Testis (tissue), 3 donors: ENCODE results near the gene ARFGAP3. TPM values are rescaled to one million over a fixed set of nuclear protein-coding genes. Genes with fewer than 3 reads are reported as not detected.

Source experiments
- DNase-seq: peaks from one replicate; pipeline ENCODE4 v3.0.0-alpha.2; 2019
- H3K27ac ChIP-seq, 2 donors: fragments of 200-600 bp; sonication (generic); one replicate each; pipeline ENCODE4 v1.5.1; 2019
- H3K27me3 ChIP-seq: fragments of 200-600 bp; sonication (generic); one replicate; pipeline ENCODE4 v1.5.1; 2019
- H3K36me3 ChIP-seq: fragments of 200-600 bp; sonication (generic); one replicate; pipeline ENCODE4 v1.5.1; 2017; ENCODE audit warnings: low read depth; ENCODE audit errors: missing control alignments
- H3K4me1 ChIP-seq: fragments of 200-600 bp; sonication (generic); one replicate; pipeline ENCODE4 v1.5.1; 2019
- H3K4me3 ChIP-seq, 2 donors: fragments of 200-600 bp; sonication (generic); one replicate each; pipeline ENCODE4 v1.5.1; 2017 to 2019
- H3K9me3 ChIP-seq: fragments of 200-600 bp; sonication (generic); one replicate; pipeline ENCODE4 v1.5.1; 2017
- CTCF ChIP-seq, 3 experiments: fragments of 450-650 bp in 2 of 3; fragments of 200-600 bp in 1 of 3; sonication (generic) in 1 of 3; IDR thresholded peaks; one replicate each; pipeline ENCODE4 v1.5.1; 2016 to 2019; ENCODE audit warnings: antibody characterized with exemption in 3 of 3, mild to moderate bottlenecking in 2 of 3, moderate library complexity in 1 of 3
- POLR2A ChIP-seq: fragments of 450-650 bp; IDR thresholded peaks from one replicate; pipeline ENCODE4 v1.6.1; 2017; ENCODE audit warnings: antibody characterized with exemption, mild to moderate bottlenecking, moderate library complexity
- WGBS, 2 donors: methylation state at CpG; one replicate each; pipeline ENCODE4 v1.1.5; 2018; 5-methylcytosine and 5-hydroxymethylcytosine counted together
- intact Hi-C: fragments of 100-400 bp; cut with DNase I; formaldehyde crosslinking; loops from one replicate; pipeline ENCODE4 v1.15.1; 2023; ENCODE audit warnings: low total_unique reads
- polyA plus RNA-seq: library from polyadenylated mRNA; stranded (reverse); fragments of 350-450 nt; fragmentation: Illumina TruSeq; extraction: RNeasy Lipid Tissue Mini Kit (QIAGEN cat#74804); gene quantifications from one replicate; pipeline ENCODE4 v1.2.3, GENCODE V29; 2014; ENCODE audit warnings: low read depth, low replicate concordance; ENCODE audit not compliant: insufficient read depth
- total RNA-seq, 2 donors: library from RNA; depleted of rRNA; stranded (reverse); fragments of >200 nt; gene quantifications; one replicate each; pipeline ENCODE4 v1.2.3, GENCODE V29; 2016

The ARFGAP3 gene
- total and polyA plus RNA-seq, 3 donors from 2014 or later, result 50.2 to 82.9 (median 54.1) TPM

GRCh38 chr22:42887120-42887519 lies 30.0 kb upstream of the ARFGAP3 start:
- DNase-seq, result no peak
- intact Hi-C loops, result no loop called here
- no peaks in the 10 kb centered on the region for H3K27me3 ChIP-seq
- no peak overlapping the region for H3K4me3 ChIP-seq
- H3K36me3 ChIP-seq, result no peaks in the 10 kb centered on the region
- no peak overlapping the region for H3K27ac ChIP-seq
- H3K9me3 ChIP-seq, result no peaks in the 10 kb centered on the region
- WGBS, 2 donors, result 75 to 79% methylated on average over 6 to 7 of the region's 7 CpGs
- no peak for TF ChIP-seq CTCF (IDR thresholded peaks at IDR 0.05)
- TF ChIP-seq POLR2A, result no peak
- H3K4me1 ChIP-seq, result no peaks in the 10 kb centered on the region

GRCh38 chr22:42885446-42885845 lies 28.4 kb upstream of the ARFGAP3 start:
- intact Hi-C loops, result no loop called here
- WGBS, 2 donors, result 81 to 92% methylated on average over 8 to 9 of the region's 9 CpGs
- Histone ChIP-seq H3K36me3 (no peaks in the 10 kb centered on the region), H3K9me3 (no peaks in the 10 kb centered on the region), H3K27me3 (no peaks in the 10 kb centered on the region), H3K4me1 (no peaks in the 10 kb centered on the region), H3K27ac (no peak overlapping the region), H3K4me3 (no peak overlapping the region)
- no peak for TF ChIP-seq CTCF (IDR thresholded peaks at IDR 0.05)
- TF ChIP-seq POLR2A, result no peak
- no peak for DNase-seq

- intact Hi-C loops, result no loop called here
- 87% methylated on average over 6 to 7 of the region's 7 CpGs for WGBS, 2 donors
- Histone ChIP-seq H3K27ac (no peak overlapping the region), H3K36me3 (no peaks in the 10 kb centered on the region), H3K9me3 (no peaks in the 10 kb centered on the region), H3K4me3 (no peak overlapping the region), H3K27me3 (no peaks in the 10 kb centered on the region), H3K4me1 (no peaks in the 10 kb centered on the region)
- TF ChIP-seq POLR2A, result no peak
- no peak for TF ChIP-seq CTCF (IDR thresholded peaks at IDR 0.05)
- DNase-seq, result no peak
These were observed 27.7 kb upstream of the ARFGAP3 start for GRCh38 chr22:42884616-42885375.

- no peak for DNase-seq
- H3K4me3 ChIP-seq, result no peak overlapping the region
- TF ChIP-seq CTCF (IDR thresholded peaks at IDR 0.05) (no peak), POLR2A (no peak)
- H3K36me3 ChIP-seq, result no peaks in the 10 kb centered on the region
- H3K4me1 ChIP-seq, result no peaks in the 10 kb centered on the region
- 92 to 95% methylated on average over 6 to 9 of the region's 9 CpGs for WGBS, 2 donors
- no peaks in the 10 kb centered on the region for H3K27me3 ChIP-seq
- H3K27ac ChIP-seq, result no peak overlapping the region
- H3K9me3 ChIP-seq, result no peaks in the 10 kb centered on the region
- intact Hi-C loops, result no loop called here
These were observed 26.9 kb upstream of the ARFGAP3 start for GRCh38 chr22:42883970-42884369.

- whole genome bisulfite sequencing, 2 donors, result 77 to 86% methylated on average over 8 of the region's 8 CpGs
- Histone ChIP-seq H3K27ac (no peak overlapping the region), H3K4me1 (no peaks in the 10 kb centered on the region), H3K9me3 (no peaks in the 10 kb centered on the region), H3K27me3 (no peaks in the 10 kb centered on the region), H3K36me3 (no peaks in the 10 kb centered on the region), H3K4me3 (no peak overlapping the region)
- intact Hi-C loops, result no loop called here
- TF ChIP-seq POLR2A (no peak), CTCF (IDR thresholded peaks at IDR 0.05) (no peak)
- DNase-seq, result no peak
These were observed 26.0 kb upstream of the ARFGAP3 start for GRCh38 chr22:42883121-42883520.
